CD14-positive monocyte (primary cell): ENCODE measurements around the gene ATOX1. TPM values are rescaled to one million over a fixed set of nuclear protein-coding genes. Genes with fewer than 3 reads are reported as not detected.

Experiments used
- DNase-seq, 3 donors: peaks; one replicate each; pipeline ENCODE4 v3.0.0-alpha.2; 2011 to 2022
- H2AFZ ChIP-seq: 2 replicates; pipeline ENCODE4 v1.6.0; 2012; ENCODE audit warnings: mild to moderate bottlenecking, low read depth, low read length, inconsistent platforms; ENCODE audit not compliant: insufficient read depth, poor library complexity, severe bottlenecking
- H3K27ac ChIP-seq, 2 donors: 1 replicate in 1 of 2; 2 replicates in 1 of 2; pipeline ENCODE4 v1.5.1; 2012 to 2013; ENCODE audit warnings: low read length in 2 of 2, control low read depth in 1 of 2, inconsistent platforms in 1 of 2, low read depth in 1 of 2, mild to moderate bottlenecking in 1 of 2
- H3K27me3 ChIP-seq, 2 donors: one replicate each; pipeline versions ENCODE4 v1.6.0 to v1.6.1; 2011 to 2013; ENCODE audit warnings: low read length in 2 of 2; ENCODE audit not compliant: control insufficient read depth in 2 of 2, insufficient read depth in 2 of 2
- H3K36me3 ChIP-seq, 2 donors: replicated peaks in 1 of 2; 1 replicate in 1 of 2; 2 replicates in 1 of 2; pipeline versions ENCODE4 v1.5.1 to v1.6.1; 2012 to 2013; ENCODE audit warnings: low read length in 2 of 2, control low read depth in 1 of 2, inconsistent platforms in 1 of 2, mild to moderate bottlenecking in 1 of 2; ENCODE audit not compliant: insufficient read depth in 2 of 2, control insufficient read depth in 1 of 2
- H3K4me1 ChIP-seq, 2 donors: 1 replicate in 1 of 2; 2 replicates in 1 of 2; pipeline versions ENCODE4 v1.5.1 to v1.6.1; 2012 to 2013; ENCODE audit warnings: low read length in 2 of 2, control low read depth in 1 of 2, inconsistent platforms in 1 of 2, mild to moderate bottlenecking in 1 of 2, moderate library complexity in 1 of 2; ENCODE audit not compliant: insufficient read depth in 2 of 2, control insufficient read depth in 1 of 2
- H3K4me2 ChIP-seq: replicated peaks from 2 replicates; pipeline ENCODE3; 2012; ENCODE audit warnings: low read length, moderate library complexity, mild to moderate bottlenecking; ENCODE audit not compliant: poor library complexity, severe bottlenecking; ENCODE audit errors: extremely low read depth
- H3K4me3 ChIP-seq, 3 experiments: fragments of 200-600 bp in 1 of 3; sonication (generic) in 1 of 3; replicated peaks in 1 of 3; 1 replicate in 2 of 3; 2 replicates in 1 of 3; pipeline ENCODE4 v1.5.1; 2011 to 2013; ENCODE audit warnings: low read length in 3 of 3, mild to moderate bottlenecking in 3 of 3, control low read depth in 2 of 3, low read depth in 2 of 3, inconsistent platforms in 1 of 3, moderate library complexity in 1 of 3
- H3K79me2 ChIP-seq: 2 replicates; pipeline ENCODE4 v1.6.0; 2012; ENCODE audit warnings: mild to moderate bottlenecking, control low read depth, inconsistent platforms, low read length, moderate library complexity; ENCODE audit not compliant: insufficient read depth
- H3K9ac ChIP-seq: 2 replicates; pipeline ENCODE4 v1.6.0; 2017; ENCODE audit warnings: low read length, mild to moderate bottlenecking; ENCODE audit not compliant: insufficient read depth, poor library complexity, severe bottlenecking
- H3K9me3 ChIP-seq, 2 donors: replicated peaks in 1 of 2; 1 replicate in 1 of 2; 2 replicates in 1 of 2; pipeline versions ENCODE4 v1.5.1 to v1.6.1; 2012 to 2013; ENCODE audit warnings: low read length in 2 of 2, control low read depth in 1 of 2; ENCODE audit not compliant: control insufficient read depth in 1 of 2, insufficient read depth in 1 of 2
- H4K20me1 ChIP-seq: 2 replicates; pipeline ENCODE4 v1.6.0; 2012; ENCODE audit warnings: mild to moderate bottlenecking, low read length, control low read depth, moderate library complexity; ENCODE audit not compliant: insufficient read depth
- H3K27ac Mint-ChIP-seq, 7 donors: one replicate each; pipeline ENCODE4 v1.8.0; 2020; ENCODE audit warnings: mild to moderate bottlenecking in 7 of 7, mixed read lengths in 7 of 7, moderate library complexity in 6 of 7, inconsistent platforms in 2 of 7
- H3K27me3 Mint-ChIP-seq, 3 donors: one replicate each; pipeline ENCODE4 v1.8.0; 2021 to 2022; ENCODE audit warnings: low read depth in 3 of 3, mild to moderate bottlenecking in 3 of 3, mixed read lengths in 3 of 3, moderate library complexity in 3 of 3, inconsistent platforms in 1 of 3
- H3K36me3 Mint-ChIP-seq, 2 donors: one replicate each; pipeline ENCODE4 v1.8.0; 2020; ENCODE audit warnings: mixed read lengths in 2 of 2, inconsistent platforms in 1 of 2, mild to moderate bottlenecking in 1 of 2
- H3K4me1 Mint-ChIP-seq: one replicate; pipeline ENCODE4 v1.8.0; 2020; ENCODE audit warnings: mild to moderate bottlenecking, mixed read lengths
- H3K4me3 Mint-ChIP-seq, 2 donors: one replicate each; pipeline ENCODE4 v1.8.0; 2020; ENCODE audit warnings: mild to moderate bottlenecking in 2 of 2, mixed read lengths in 2 of 2, moderate library complexity in 1 of 2
- H3K9me3 Mint-ChIP-seq, 7 donors: one replicate each; pipeline ENCODE4 v1.8.0; 2020 to 2022; ENCODE audit warnings: mixed read lengths in 7 of 7, mild to moderate bottlenecking in 6 of 7, moderate library complexity in 6 of 7, inconsistent platforms in 2 of 7
- WGBS: methylation state at CpG from one replicate; pipeline ENCODE4 v1.1.5; 2013; ENCODE audit warnings: missing lambda C conversion rate; ENCODE audit not compliant: insufficient coverage; 5-methylcytosine and 5-hydroxymethylcytosine counted together
- intact Hi-C, 2 donors: fragments of 100-400 bp; cut with micrococcal nuclease; formaldehyde crosslinking; loops; one replicate each; pipeline versions ENCODE4 v1.15.0 to v1.15.1; 2023
- polyA plus RNA-seq, 3 donors: library from polyadenylated mRNA; depleted of rRNA in 1 of 3; unstranded in 2 of 3; stranded (reverse) in 1 of 3; fragments of 300-500 nt in 2 of 3; fragments of >200 nt in 1 of 3; fragmentation: Illumina TruSeq in 2 of 3; gene quantifications; 1 replicate in 2 of 3; 2 replicates in 1 of 3; pipeline ENCODE4 v1.2.3, GENCODE V29; 2012 to 2021
- TF ChIP-seq, protein P1 (sequence below): fragments of 200-600 bp; IDR thresholded peaks from one replicate; pipeline ENCODE4 v1.8.0; 2022; ENCODE audit warnings: antibody characterized with exemption, mild to moderate bottlenecking

The ATOX1 gene
- polyA plus RNA-seq, 3 donors, result 89.9 to 149 (median 148) TPM

DNA sequence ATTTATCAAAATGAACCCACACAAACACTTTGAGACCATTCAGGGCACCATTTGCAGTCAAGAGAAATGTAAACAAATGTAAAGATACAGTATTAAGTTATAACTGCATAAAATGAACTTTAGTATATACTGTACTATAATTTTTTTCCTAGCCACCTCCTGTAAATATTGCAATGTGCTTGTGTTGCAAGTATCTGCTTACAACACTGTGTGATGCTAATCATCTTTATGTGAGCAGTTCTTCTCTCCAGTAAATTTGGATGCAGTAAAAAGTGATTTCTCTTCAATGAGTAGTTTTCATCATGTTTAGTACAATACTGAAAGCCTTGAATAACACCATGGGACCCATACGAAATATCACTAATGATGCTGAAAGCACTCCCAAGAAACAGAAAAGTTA lies 22.8 kb upstream of the ATOX1 start:
- Histone ChIP-seq H3K27me3 (no peaks in the 10 kb centered on the region), H3K27ac (peak overlapping the region in 1 of 2 donors; percentile 28), H3K4me1 (no peaks in the 10 kb centered on the region), H3K36me3 (peaks cover 6 to 27% of the 10 kb centered on the region in 2 donors), H3K4me3 (no peak overlapping the region), H3K4me2 (no peak overlapping the region), H3K9ac (no peak overlapping the region), H3K9me3 (no peaks in the 10 kb centered on the region), H2AFZ (no peak overlapping the region), H4K20me1 (peaks cover 100% of the 10 kb centered on the region), H3K79me2 (peaks cover 100% of the 10 kb centered on the region)
- WGBS, result no CpG with 5 or more reads among the region's 1 CpG
- H3K4me3 Mint-ChIP-seq, result no peak overlapping the region
- peaks cover 17 to 26% of the 10 kb centered on the region in 2 donors for H3K36me3 Mint-ChIP-seq
- H3K27me3 Mint-ChIP-seq, result peaks cover 0 to 1% (median 0%) of the 10 kb centered on the region in 3 donors
- no peak for DNase-seq
- intact Hi-C loops, result no loop called here
- H3K9me3 Mint-ChIP-seq, result no peaks in the 10 kb centered on the region
- TF ChIP-seq, protein P1, sequence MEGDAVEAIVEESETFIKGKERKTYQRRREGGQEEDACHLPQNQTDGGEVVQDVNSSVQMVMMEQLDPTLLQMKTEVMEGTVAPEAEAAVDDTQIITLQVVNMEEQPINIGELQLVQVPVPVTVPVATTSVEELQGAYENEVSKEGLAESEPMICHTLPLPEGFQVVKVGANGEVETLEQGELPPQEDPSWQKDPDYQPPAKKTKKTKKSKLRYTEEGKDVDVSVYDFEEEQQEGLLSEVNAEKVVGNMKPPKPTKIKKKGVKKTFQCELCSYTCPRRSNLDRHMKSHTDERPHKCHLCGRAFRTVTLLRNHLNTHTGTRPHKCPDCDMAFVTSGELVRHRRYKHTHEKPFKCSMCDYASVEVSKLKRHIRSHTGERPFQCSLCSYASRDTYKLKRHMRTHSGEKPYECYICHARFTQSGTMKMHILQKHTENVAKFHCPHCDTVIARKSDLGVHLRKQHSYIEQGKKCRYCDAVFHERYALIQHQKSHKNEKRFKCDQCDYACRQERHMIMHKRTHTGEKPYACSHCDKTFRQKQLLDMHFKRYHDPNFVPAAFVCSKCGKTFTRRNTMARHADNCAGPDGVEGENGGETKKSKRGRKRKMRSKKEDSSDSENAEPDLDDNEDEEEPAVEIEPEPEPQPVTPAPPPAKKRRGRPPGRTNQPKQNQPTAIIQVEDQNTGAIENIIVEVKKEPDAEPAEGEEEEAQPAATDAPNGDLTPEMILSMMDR, result no peak
- H3K4me1 Mint-ChIP-seq, result peaks cover 25% of the 10 kb centered on the region
- H3K27ac Mint-ChIP-seq, result no peak overlapping the region

DNA sequence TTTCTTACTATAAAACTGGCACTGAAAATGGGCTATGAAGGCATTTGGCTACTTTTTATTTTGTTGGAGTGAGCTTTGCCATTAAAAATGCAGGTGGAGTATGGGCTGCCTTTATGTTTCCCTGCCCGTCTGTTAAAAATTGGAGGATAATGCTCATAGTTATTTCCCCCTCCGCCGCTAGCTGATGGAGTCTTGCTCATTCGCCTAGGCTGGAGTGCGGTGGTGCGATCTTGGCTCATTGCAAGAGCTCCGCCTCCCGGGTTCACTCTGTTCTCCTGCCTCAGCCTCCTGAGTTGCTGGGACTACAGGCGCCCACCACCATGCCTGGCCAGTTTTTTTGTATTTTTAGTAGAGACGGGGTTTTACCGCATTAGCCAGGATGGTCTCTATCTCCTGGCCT lies 21.9 kb upstream of the ATOX1 start:
- H3K9me3 Mint-ChIP-seq, result no peaks in the 10 kb centered on the region
- DNase-seq, result no peak
- Histone ChIP-seq H2AFZ (no peak overlapping the region), H3K4me1 (peaks cover 0 to 3% of the 10 kb centered on the region in 2 donors), H3K36me3 (peaks cover 5 to 25% of the 10 kb centered on the region in 2 donors), H3K4me3 (no peak overlapping the region), H3K27ac (no peak overlapping the region), H3K9me3 (no peaks in the 10 kb centered on the region), H3K9ac (no peak overlapping the region), H4K20me1 (peaks cover 100% of the 10 kb centered on the region), H3K79me2 (peaks cover 100% of the 10 kb centered on the region), H3K4me2 (no peak overlapping the region), H3K27me3 (no peaks in the 10 kb centered on the region)
- peaks cover 0 to 1% (median 0%) of the 10 kb centered on the region in 3 donors for H3K27me3 Mint-ChIP-seq
- TF ChIP-seq, protein P1, result no peak
- peaks cover 31% of the 10 kb centered on the region for H3K4me1 Mint-ChIP-seq
- peaks cover 20 to 26% of the 10 kb centered on the region in 2 donors for H3K36me3 Mint-ChIP-seq
- H3K4me3 Mint-ChIP-seq, result no peak overlapping the region
- peak overlapping the region in 3 of 7 donors; percentile 19 to 37 (median 27) for H3K27ac Mint-ChIP-seq
- intact Hi-C loops, result no loop called here
- 93% methylated on average over 7 of the region's 11 CpGs for WGBS
